K562 (cell line): ENCODE data around the gene YBEY. TPM values are rescaled to one million over a fixed set of nuclear protein-coding genes. Genes with fewer than 3 reads are reported as not detected.

Experiments
- CCNT2 ChIP-seq: IDR thresholded peaks from 2 replicates; pipeline ENCODE4 v1.6.1; 2011; ENCODE audit warnings: borderline replicate concordance, low read depth, mild to moderate bottlenecking, moderate library complexity, mixed read lengths, low read length; ENCODE audit not compliant: insufficient read length; ENCODE audit errors: extremely low read depth
- DACH1 ChIP-seq: fragments of 450-650 bp; IDR thresholded peaks from 2 replicates; pipeline ENCODE4 v1.6.1; 2018; ENCODE audit not compliant: partially characterized antibody
- RERE ChIP-seq: sonication (generic); formaldehyde crosslinking; IDR thresholded peaks from 2 replicates; pipeline ENCODE4 v1.8.0; 2023; ENCODE audit warnings: missing genetic modification reagents, mild to moderate bottlenecking, borderline replicate concordance
- SPI1 ChIP-seq: IDR thresholded peaks from 2 replicates; pipeline ENCODE4 v1.6.1; 2011; ENCODE audit warnings: low read depth, low read length, control low read depth, borderline replicate concordance
- ZNF398 ChIP-seq: fragments of 250-450 bp; sonication (Bioruptor Pico); IDR thresholded peaks from 2 replicates; pipeline ENCODE4 v1.8.0; 2021; ENCODE audit warnings: moderate library complexity, mild to moderate bottlenecking, inconsistent platforms
- ZNF407 ChIP-seq: fragments of 450-650 bp; IDR thresholded peaks from 2 replicates; pipeline ENCODE4 v1.6.1; 2016; ENCODE audit warnings: low read depth
- polyA plus RNA-seq, 8 experiments: library from polyadenylated mRNA; depleted of rRNA in 4 of 8; stranded (reverse) in 5 of 8; unstranded in 3 of 8; fragments of >200 nt; fragmentation: Nextera tagmentation in 2 of 8; fragmentation: Illumina TruSeq in 1 of 8; extraction: Ambion mirVana in 2 of 8; extraction: Trizol in 1 of 8; gene quantifications; 2 replicates each; pipeline versions ENCODE4 v1.2.1 to v1.2.3, GENCODE V29; 2011 to 2014; ENCODE audit warnings: inconsistent platforms in 1 of 8, missing spikeins in 1 of 8
- total RNA-seq, 7 experiments: library from RNA; depleted of rRNA in 6 of 7; stranded (reverse); fragments of >200 nt in 6 of 7; fragmentation: Illumina TruSeq in 2 of 7; extraction: Trizol in 2 of 7; gene quantifications; 2 replicates each; pipeline versions ENCODE4 v1.2.1 to v1.2.3, GENCODE V29; 2011 to 2021; ENCODE audit warnings: low replicate concordance in 1 of 7

YBEY gene
- total and polyA plus RNA-seq, 9 of the 15 experiments (the other 6 are each of a cell fraction or from before 2014, with no cell fraction given), result 6.4 to 28.0 (median 12.4) TPM

- TF ChIP-seq ZNF398 (CRISPR knock-in tag) (no peak), DACH1 (no peak), RERE (CRISPR knock-in tag) (no peak), CCNT2 (no peak), ZNF407 (no peak), SPI1 (no peak)
These were observed 18.3 kb downstream of the YBEY start (continued) for GRCh38 chr21:46304437-46304836.
